Bronchial epithelial cell (primary cell): ENCODE data around the gene SPRYD3. TPM values are rescaled to one million over a fixed set of nuclear protein-coding genes. Genes with fewer than 3 reads are reported as not detected.

Experiments used
- DNase-seq: peaks from one replicate; pipeline ENCODE4 v3.0.0-alpha.2; 2010; ENCODE audit warnings: low read depth
- FAIRE-seq: peaks from 2 replicates; lab custom pipeline; 2011; peaks lifted over from hg19 to GRCh38; lab: Jason Lieb, UNC
- H3K27me3 ChIP-seq: 2 replicates; pipeline ENCODE4 v1.5.1; 2011; ENCODE audit warnings: low read length; ENCODE audit not compliant: control insufficient read depth, insufficient read depth
- H3K36me3 ChIP-seq: 2 replicates; pipeline ENCODE4 v1.5.1; 2011; ENCODE audit warnings: low read length; ENCODE audit not compliant: control insufficient read depth, insufficient read depth
- H3K4me3 ChIP-seq: 2 replicates; pipeline ENCODE4 v1.5.1; 2011; ENCODE audit warnings: mild to moderate bottlenecking, low read depth, low read length, control low read depth
- CTCF ChIP-seq: IDR thresholded peaks from 2 replicates; pipeline ENCODE4 v1.5.1; 2011; ENCODE audit warnings: mild to moderate bottlenecking, moderate library complexity, low read length, control low read depth, inconsistent platforms; ENCODE audit not compliant: insufficient read depth, severe bottlenecking
- total RNA-seq: library from RNA; depleted of rRNA; stranded (reverse); fragments of >200 nt; gene quantifications from 2 replicates; pipeline ENCODE4 v1.2.1, GENCODE V29; 2014

The SPRYD3 gene
- total RNA-seq: 18.7 and 25.9 TPM in 2 replicates

GRCh38 chr12:53079226-53080117, at the start of gene SPRYD3:
TSS of gene SPRYD3 (minus strand) at chr12:53079390. CDS start at chr12:53079333, 57 bp downstream.
- peak within 1 kb of the TSS; percentile 56 for H3K4me3 ChIP-seq
- DNase-seq (peak; percentile 77), FAIRE-seq (no peak)

GRCh38 chr12:53127169-53127568, 48.0 kb upstream of the SPRYD3 start:
- no peak for FAIRE-seq
- no peak for DNase-seq
- H3K36me3 ChIP-seq: no peaks in the 10 kb centered on the region
- H3K4me3 ChIP-seq: no peak overlapping the region
- TF ChIP-seq CTCF: no peak
- no peaks in the 10 kb centered on the region for H3K27me3 ChIP-seq

More at GRCh38 chr12:53079226-53080117, at the start of gene SPRYD3:
- Histone ChIP-seq H3K27me3 (no peaks in the 10 kb centered on the region), H3K36me3 (peaks cover 15% of the 10 kb centered on the region)
- TF ChIP-seq CTCF: no peak

- TF ChIP-seq CTCF: no peak
- no peaks in the 10 kb centered on the region for H3K27me3 ChIP-seq
- no peak for FAIRE-seq
- DNase-seq: no peak
- H3K4me3 ChIP-seq: no peak overlapping the region
- H3K36me3 ChIP-seq: no peaks in the 10 kb centered on the region
Observed at GRCh38 chr12:53124352-53124723, 45.1 kb upstream of the SPRYD3 start.

- DNase-seq (peak; percentile 52), FAIRE-seq (no peak)
- Histone ChIP-seq H3K36me3 (no peaks in the 10 kb centered on the region), H3K27me3 (no peaks in the 10 kb centered on the region), H3K4me3 (no peak overlapping the region)
- no peak for TF ChIP-seq CTCF
Observed at GRCh38 chr12:53123578-53124351, 44.6 kb upstream of the SPRYD3 start.

GRCh38 chr12:53122961-53123468, 43.8 kb upstream of the SPRYD3 start:
- H3K4me3 ChIP-seq: no peak overlapping the region
- H3K27me3 ChIP-seq: no peaks in the 10 kb centered on the region
- DNase-seq: peak; percentile 35
- H3K36me3 ChIP-seq: no peaks in the 10 kb centered on the region
- TF ChIP-seq CTCF: no peak
- FAIRE-seq: peak; percentile 40
